HEK293 (cell line): ENCODE results near the gene FUBP1.

Experiments used
- CTCF ChIP-seq: fragments of 450-650 bp; formaldehyde crosslinking; IDR thresholded peaks from 2 replicates; pipeline ENCODE4 v1.5.1; 2016; ENCODE audit warnings: missing biosample characterization, missing genetic modification characterization
- PRDM10 ChIP-seq: fragments of 450-650 bp; formaldehyde crosslinking; IDR thresholded peaks from 2 replicates; pipeline ENCODE4 v1.5.1; 2016; ENCODE audit warnings: missing biosample characterization, missing genetic modification characterization
- TCF7L2 ChIP-seq: IDR thresholded peaks from 2 replicates; pipeline ENCODE4 v1.6.1; 2011; ENCODE audit warnings: low read depth, mild to moderate bottlenecking, inconsistent platforms, low read length, moderate library complexity, borderline replicate concordance
- ZBTB10 ChIP-seq: fragments of 450-650 bp; formaldehyde crosslinking; IDR thresholded peaks from 2 replicates; pipeline ENCODE4 v1.5.1; 2016; ENCODE audit warnings: missing biosample characterization, missing genetic modification characterization
- ZBTB20 ChIP-seq: fragments of 450-650 bp; formaldehyde crosslinking; IDR thresholded peaks from 2 replicates; pipeline ENCODE4 v1.5.1; 2016; ENCODE audit warnings: missing biosample characterization, missing genetic modification characterization
- ZNF121 ChIP-seq: fragments of 450-650 bp; formaldehyde crosslinking; IDR thresholded peaks from 2 replicates; pipeline ENCODE4 v1.5.1; 2016; ENCODE audit warnings: missing biosample characterization, missing genetic modification characterization
- ZNF155 ChIP-seq: fragments of 450-650 bp; formaldehyde crosslinking; IDR thresholded peaks from 2 replicates; pipeline ENCODE4 v1.5.1; 2016; ENCODE audit warnings: missing biosample characterization, missing genetic modification characterization
- ZNF274 ChIP-seq, 2 experiments: fragments of 200-500 bp in 1 of 2; fragments of 450-650 bp in 1 of 2; sonication (Bioruptor generic) in 1 of 2; formaldehyde crosslinking in 1 of 2; IDR thresholded peaks; 2 replicates each; pipeline versions ENCODE4 v1.5.1 to v1.6.1; 2014 to 2016; ENCODE audit warnings: borderline replicate concordance in 1 of 2, inconsistent platforms in 1 of 2, low read length in 1 of 2, missing biosample characterization in 1 of 2, missing genetic modification characterization in 1 of 2
- ZNF335 ChIP-seq: fragments of 450-650 bp; formaldehyde crosslinking; conservative IDR thresholded peaks from 2 replicates; pipeline ENCODE4 v1.5.1; 2016; ENCODE audit warnings: missing biosample characterization, missing genetic modification characterization
- ZNF398 ChIP-seq: fragments of 450-650 bp; formaldehyde crosslinking; IDR thresholded peaks from 2 replicates; pipeline ENCODE4 v1.5.1; 2017; ENCODE audit warnings: missing biosample characterization, missing genetic modification characterization
- ZNF473 ChIP-seq: fragments of 450-650 bp; formaldehyde crosslinking; IDR thresholded peaks from 2 replicates; pipeline ENCODE4 v1.5.1; 2017; ENCODE audit warnings: missing biosample characterization, missing genetic modification characterization
- ZNF521 ChIP-seq: fragments of 450-650 bp; formaldehyde crosslinking; IDR thresholded peaks from 2 replicates; pipeline ENCODE4 v1.5.1; 2017; ENCODE audit warnings: missing biosample characterization, mild to moderate bottlenecking, missing genetic modification characterization
- ZNF629 ChIP-seq: fragments of 450-650 bp; formaldehyde crosslinking; IDR thresholded peaks from 2 replicates; pipeline ENCODE4 v1.5.1; 2017; ENCODE audit warnings: missing biosample characterization, missing genetic modification characterization
- ZNF747 ChIP-seq: fragments of 450-650 bp; formaldehyde crosslinking; IDR thresholded peaks from 2 replicates; pipeline ENCODE4 v1.5.1; 2016; ENCODE audit warnings: missing biosample characterization, missing genetic modification characterization

- TF ChIP-seq CTCF (no peak), ZNF747 (no peak), ZNF335 (tag by site-specific recombination) (no peak), ZNF121 (no peak), ZNF274 (IDR thresholded peaks at IDR 0.05; ENCODE audit: low read length) (no peak), ZNF274 (tag by site-specific recombination; IDR thresholded peaks at IDR 0.05; ENCODE audit: borderline replicate concordance) (no peak), ZBTB10 (tag by site-specific recombination) (no peak), ZNF398 (tag by site-specific recombination) (no peak), PRDM10 (tag by site-specific recombination) (no peak), ZNF521 (no peak), ZNF155 (no peak), ZNF473 (tag by site-specific recombination) (no peak), TCF7L2 (no peak), ZNF629 (tag by site-specific recombination) (no peak), ZBTB20 (no peak)
These were observed 40.2 kb upstream of the FUBP1 start for GRCh38 chr1:78019024-78019423.
